MM.1S (cell line): ENCODE measurements around the gene FHIT.

Experiments
- DNase-seq: peaks from one replicate; pipeline ENCODE4 v3.0.0-alpha.2; 2015
- H2AFZ ChIP-seq: fragments of 300-600 bp; sonication (generic); 2 replicates; pipeline ENCODE4 v1.6.0; 2016; ENCODE audit warnings: antibody characterized with exemption, low read length
- H3F3A ChIP-seq: fragments of 300-600 bp; sonication (generic); 2 replicates; pipeline ENCODE4 v1.6.1; 2016; ENCODE audit warnings: mild to moderate bottlenecking, antibody characterized with exemption, low read length, moderate library complexity, mixed read lengths; ENCODE audit not compliant: insufficient read depth
- H3K27ac ChIP-seq: fragments of 300-600 bp; sonication (generic); 2 replicates; pipeline ENCODE4 v1.5.1; 2016; ENCODE audit warnings: mild to moderate bottlenecking, low read length
- H3K27me3 ChIP-seq: fragments of 300-600 bp; sonication (generic); replicated peaks from 2 replicates; pipeline ENCODE4 v1.6.0; 2016; ENCODE audit warnings: low read length; ENCODE audit not compliant: insufficient read depth
- H3K36me3 ChIP-seq: fragments of 300-600 bp; sonication (generic); replicated peaks from 2 replicates; pipeline ENCODE4 v1.6.1; 2016; ENCODE audit warnings: mild to moderate bottlenecking, low read length, mixed read lengths; ENCODE audit not compliant: insufficient read depth
- H3K4me1 ChIP-seq: fragments of 300-600 bp; sonication (generic); 2 replicates; pipeline ENCODE4 v1.6.1; 2016; ENCODE audit warnings: low read length, mixed read lengths
- H3K4me2 ChIP-seq: fragments of 300-600 bp; sonication (generic); 2 replicates; pipeline ENCODE4 v1.6.0; 2016; ENCODE audit warnings: low read depth, low read length
- H3K4me3 ChIP-seq: fragments of 300-600 bp; sonication (generic); 2 replicates; pipeline ENCODE4 v1.5.1; 2016; ENCODE audit warnings: low read length, mixed read lengths
- H3K79me2 ChIP-seq: fragments of 300-600 bp; sonication (generic); 2 replicates; pipeline ENCODE4 v1.6.1; 2016; ENCODE audit warnings: mixed run types, low read length, mixed read lengths
- H3K9ac ChIP-seq: fragments of 300-600 bp; sonication (generic); 2 replicates; pipeline ENCODE4 v1.6.1; 2016; ENCODE audit warnings: low read length, mixed read lengths
- H3K9me2 ChIP-seq: fragments of 300-600 bp; sonication (generic); replicated peaks from 2 replicates; pipeline ENCODE4 v1.6.1; 2016; ENCODE audit warnings: mild to moderate bottlenecking, low read length, mixed read lengths; ENCODE audit not compliant: insufficient read depth
- H3K9me3 ChIP-seq: fragments of 300-600 bp; sonication (generic); replicated peaks from 2 replicates; pipeline ENCODE4 v1.6.1; 2016; ENCODE audit warnings: mild to moderate bottlenecking, low read length, mixed read lengths; ENCODE audit not compliant: insufficient read depth
- H4K20me1 ChIP-seq: fragments of 300-600 bp; sonication (generic); 2 replicates; pipeline ENCODE4 v1.6.1; 2016; ENCODE audit warnings: mild to moderate bottlenecking, low read length, moderate library complexity, mixed read lengths; ENCODE audit not compliant: insufficient read depth
- EZH2 ChIP-seq: fragments of 300-600 bp; sonication (generic); optimal IDR thresholded peaks from 2 replicates; pipeline ENCODE3; 2017; ENCODE audit warnings: low read depth, mild to moderate bottlenecking, antibody characterized with exemption, low read length, mixed read lengths
- EZH2phosphoT487 ChIP-seq: fragments of 300-600 bp; sonication (generic); IDR thresholded peaks from 2 replicates; pipeline ENCODE4 v1.6.1; 2018; ENCODE audit warnings: antibody characterized with exemption, low read length
- TF ChIP-seq, protein P1 (sequence below): fragments of 300-600 bp; sonication (generic); IDR thresholded peaks from 2 replicates; pipeline ENCODE4 v1.5.1; 2016; ENCODE audit warnings: antibody characterized with exemption, low read length, mixed read lengths

FHIT gene

DNA sequence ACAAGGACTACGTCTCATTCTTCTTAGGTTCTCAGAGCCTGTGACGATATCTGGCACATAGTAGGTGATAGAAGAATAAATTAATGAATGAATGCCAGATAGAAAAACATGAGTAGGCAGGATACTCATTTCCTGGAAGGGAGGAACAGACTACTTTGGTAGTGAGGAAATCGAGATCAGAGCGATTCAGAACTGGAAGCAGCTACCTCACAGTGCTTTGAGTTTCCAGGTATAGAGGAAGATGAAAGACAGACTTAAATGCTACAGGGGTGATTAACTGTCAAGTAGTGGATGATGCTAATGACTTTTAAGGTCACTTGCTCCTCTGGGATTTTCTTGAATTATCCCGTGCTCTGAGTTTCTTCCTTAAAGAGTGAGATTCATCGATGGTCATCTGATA, 1249.9 kb downstream of the FHIT start:
- Histone ChIP-seq H4K20me1 (no peaks in the 10 kb centered on the region), H3K27ac (no peak overlapping the region), H3K4me3 (no peak overlapping the region), H3K9ac (no peak overlapping the region), H3F3A (no peaks in the 10 kb centered on the region), H3K9me3 (no peaks in the 10 kb centered on the region), H3K36me3 (no peaks in the 10 kb centered on the region), H2AFZ (no peak overlapping the region), H3K9me2 (no peaks in the 10 kb centered on the region), H3K4me2 (no peak overlapping the region), H3K79me2 (no peaks in the 10 kb centered on the region), H3K4me1 (no peaks in the 10 kb centered on the region), H3K27me3 (no peaks in the 10 kb centered on the region)
- no peak for DNase-seq
- TF ChIP-seq, protein P1, sequence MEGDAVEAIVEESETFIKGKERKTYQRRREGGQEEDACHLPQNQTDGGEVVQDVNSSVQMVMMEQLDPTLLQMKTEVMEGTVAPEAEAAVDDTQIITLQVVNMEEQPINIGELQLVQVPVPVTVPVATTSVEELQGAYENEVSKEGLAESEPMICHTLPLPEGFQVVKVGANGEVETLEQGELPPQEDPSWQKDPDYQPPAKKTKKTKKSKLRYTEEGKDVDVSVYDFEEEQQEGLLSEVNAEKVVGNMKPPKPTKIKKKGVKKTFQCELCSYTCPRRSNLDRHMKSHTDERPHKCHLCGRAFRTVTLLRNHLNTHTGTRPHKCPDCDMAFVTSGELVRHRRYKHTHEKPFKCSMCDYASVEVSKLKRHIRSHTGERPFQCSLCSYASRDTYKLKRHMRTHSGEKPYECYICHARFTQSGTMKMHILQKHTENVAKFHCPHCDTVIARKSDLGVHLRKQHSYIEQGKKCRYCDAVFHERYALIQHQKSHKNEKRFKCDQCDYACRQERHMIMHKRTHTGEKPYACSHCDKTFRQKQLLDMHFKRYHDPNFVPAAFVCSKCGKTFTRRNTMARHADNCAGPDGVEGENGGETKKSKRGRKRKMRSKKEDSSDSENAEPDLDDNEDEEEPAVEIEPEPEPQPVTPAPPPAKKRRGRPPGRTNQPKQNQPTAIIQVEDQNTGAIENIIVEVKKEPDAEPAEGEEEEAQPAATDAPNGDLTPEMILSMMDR, result no peak

DNA sequence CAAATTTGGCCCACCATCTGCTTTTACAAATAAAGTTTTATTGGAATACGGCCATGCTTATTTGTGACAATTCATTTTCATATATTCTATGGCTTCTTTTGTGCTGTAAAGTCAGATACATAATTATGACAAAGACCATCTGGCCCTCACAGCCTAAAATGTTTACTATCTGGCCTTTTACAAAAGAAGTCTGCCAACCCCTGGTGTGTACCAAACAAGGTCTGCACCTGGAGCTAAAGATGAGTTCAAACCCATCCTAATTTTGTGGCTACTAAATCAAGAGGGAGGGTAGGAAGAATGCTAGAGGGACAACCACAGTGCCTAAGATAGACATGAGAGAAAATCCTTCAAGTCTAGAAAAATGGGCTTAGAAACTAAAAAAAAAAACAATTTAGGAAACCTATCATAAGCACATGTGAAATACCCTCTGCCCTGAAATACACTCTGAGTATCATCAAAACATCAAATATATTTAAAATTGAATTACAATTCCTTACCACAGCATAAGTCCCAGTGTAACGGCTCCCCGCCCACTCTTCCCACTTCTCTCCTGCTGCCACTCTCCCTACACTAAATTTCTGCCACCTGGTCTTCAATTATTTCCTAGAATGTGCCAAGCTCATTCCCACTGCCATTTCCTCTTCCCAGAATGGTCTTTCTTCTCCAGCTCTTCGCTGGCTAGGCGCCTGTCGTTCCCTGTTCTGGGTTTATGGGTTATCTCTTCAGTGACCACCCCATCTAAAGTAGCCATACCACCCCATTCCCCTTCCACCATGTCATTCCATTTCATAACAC, 1250.7 kb downstream of the FHIT start:
- Histone ChIP-seq H3K4me1 (no peaks in the 10 kb centered on the region), H2AFZ (no peak overlapping the region), H3K4me3 (no peak overlapping the region), H3K79me2 (no peaks in the 10 kb centered on the region), H3K9me3 (no peaks in the 10 kb centered on the region), H3K27me3 (no peaks in the 10 kb centered on the region), H3K9ac (no peak overlapping the region), H3K36me3 (no peaks in the 10 kb centered on the region), H3K9me2 (no peaks in the 10 kb centered on the region), H3F3A (no peaks in the 10 kb centered on the region), H4K20me1 (no peaks in the 10 kb centered on the region), H3K4me2 (no peak overlapping the region), H3K27ac (no peak overlapping the region)
- TF ChIP-seq EZH2, result no peak
- TF ChIP-seq, protein P1, result no peak
- TF ChIP-seq EZH2phosphoT487, result no peak
- DNase-seq, result no peak

DNA sequence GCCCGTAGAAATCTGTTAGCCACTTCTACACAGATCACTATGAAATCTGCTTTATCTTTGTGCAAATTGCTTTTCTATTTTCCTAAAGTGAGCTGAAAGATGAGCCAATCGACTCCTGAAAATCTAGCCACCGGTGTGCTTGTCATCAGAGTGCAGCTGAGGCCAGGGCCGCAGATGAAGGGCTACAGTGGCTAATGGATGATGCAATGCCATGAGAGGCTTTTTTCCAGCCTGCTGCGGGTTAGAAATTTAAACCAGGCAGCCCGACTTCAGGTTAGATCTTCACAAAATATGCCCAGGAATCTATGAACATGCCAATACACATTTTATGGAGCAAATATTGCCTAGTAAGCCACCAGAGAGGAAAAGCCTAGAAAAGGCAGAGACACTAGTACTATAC, 1253.2 kb downstream of the FHIT start:
- Histone ChIP-seq H4K20me1 (no peaks in the 10 kb centered on the region), H3K4me3 (no peak overlapping the region), H3K79me2 (no peaks in the 10 kb centered on the region), H3K9ac (no peak overlapping the region), H3K9me3 (no peaks in the 10 kb centered on the region), H3K4me2 (no peak overlapping the region), H3K36me3 (no peaks in the 10 kb centered on the region), H3K4me1 (no peaks in the 10 kb centered on the region), H3F3A (no peaks in the 10 kb centered on the region), H3K27ac (no peak overlapping the region), H3K9me2 (no peaks in the 10 kb centered on the region), H2AFZ (no peak overlapping the region), H3K27me3 (no peaks in the 10 kb centered on the region)
- no peak for DNase-seq
- no peak for TF ChIP-seq EZH2phosphoT487
- no peak for TF ChIP-seq EZH2
- TF ChIP-seq, protein P1, result no peak
